ENCODE data around the gene SLC45A1. TPM values are rescaled to one million over a fixed set of nuclear protein-coding genes. Genes with fewer than 3 reads are reported as not detected.

The SLC45A1 gene
- total RNA-seq, 3 donors from 2014 or later (not counting 1 experiment from before 2014, with no cell fraction given), result 0.45 to 0.68 (median 0.52) TPM

- ATAC-seq, result no peak
- no peaks in the 10 kb centered on the region for H3K27me3 ChIP-seq (ENCODE audit: control insufficient read depth, insufficient read depth, low read length)
- WGBS (ENCODE audit: insufficient coverage), result no CpG with 5 or more reads among the region's 2 CpGs
- H3K36me3 ChIP-seq (ENCODE audit: control insufficient read depth, insufficient read depth, low read length), result no peaks in the 10 kb centered on the region
- no peaks in the 10 kb centered on the region for H3K9me3 Mint-ChIP-seq
- H3K27ac Mint-ChIP-seq, result no peak overlapping the region
- H3K4me3 Mint-ChIP-seq, result no peak overlapping the region
- H3K36me3 Mint-ChIP-seq, result no peaks in the 10 kb centered on the region
- H3K27me3 Mint-ChIP-seq (ENCODE audit: low read depth in 2 of 2), result peaks cover 26 to 34% of the 10 kb centered on the region in 2 donors
- no peak overlapping the region for H3K27ac ChIP-seq (ENCODE audit: low read length)
- peaks cover 0 to 8% of the 10 kb centered on the region in 2 donors for H3K4me1 Mint-ChIP-seq
- H3K4me3 ChIP-seq (ENCODE audit: low read length), result no peak overlapping the region
- no peaks in the 10 kb centered on the region for H3K4me1 ChIP-seq (ENCODE audit: control insufficient read depth, insufficient read depth, low read length)
- no peak for DNase-seq
- intact Hi-C loops (cut with micrococcal nuclease), result no loop called here
- H3K9me3 ChIP-seq (ENCODE audit: control insufficient read depth, insufficient read depth, low read length), result no peaks in the 10 kb centered on the region
- TF ChIP-seq CTCF (IDR thresholded peaks at IDR 0.05), result no peak
Measured at GRCh38 chr1:8285965-8286364, 31.9 kb upstream of the SLC45A1 start.

- Mint-ChIP-seq H3K4me3 (no peak overlapping the region), H3K9me3 (no peaks in the 10 kb centered on the region), H3K27ac (no peak overlapping the region), H3K4me1 (no peaks in the 10 kb centered on the region), H3K36me3 (no peaks in the 10 kb centered on the region), H3K27me3 (ENCODE audit: low read depth in 2 of 2) (peaks cover 0 to 6% of the 10 kb centered on the region in 2 donors)
- intact Hi-C loops (cut with micrococcal nuclease), result no loop called here
- H3K36me3 ChIP-seq (ENCODE audit: control insufficient read depth, insufficient read depth, low read length), result no peaks in the 10 kb centered on the region
- TF ChIP-seq CTCF (IDR thresholded peaks at IDR 0.05), result no peak
- no peaks in the 10 kb centered on the region for H3K9me3 ChIP-seq (ENCODE audit: control insufficient read depth, insufficient read depth, low read length)
- no peaks in the 10 kb centered on the region for H3K4me1 ChIP-seq (ENCODE audit: control insufficient read depth, insufficient read depth, low read length)
- H3K4me3 ChIP-seq (ENCODE audit: low read length), result no peak overlapping the region
- DNase-seq, result no peak
- no peak for ATAC-seq
- no peak overlapping the region for H3K27ac ChIP-seq (ENCODE audit: low read length)
- over 99% methylated on average over 5 of the region's 6 CpGs for WGBS (ENCODE audit: insufficient coverage)
- H3K27me3 ChIP-seq (ENCODE audit: control insufficient read depth, insufficient read depth, low read length), result no peaks in the 10 kb centered on the region
Measured at GRCh38 chr1:8293118-8293517, 24.8 kb upstream of the SLC45A1 start.

- no peaks in the 10 kb centered on the region for H3K36me3 Mint-ChIP-seq
- H3K4me3 ChIP-seq (ENCODE audit: low read length), result no peak overlapping the region
- peaks cover 0 to 9% of the 10 kb centered on the region in 2 donors for H3K27me3 Mint-ChIP-seq (ENCODE audit: low read depth in 2 of 2)
- DNase-seq, result no peak
- no peaks in the 10 kb centered on the region for H3K36me3 ChIP-seq (ENCODE audit: control insufficient read depth, insufficient read depth, low read length)
- ATAC-seq, result no peak
- no peak for TF ChIP-seq CTCF (IDR thresholded peaks at IDR 0.05)
- no peaks in the 10 kb centered on the region for H3K27me3 ChIP-seq (ENCODE audit: control insufficient read depth, insufficient read depth, low read length)
- H3K27ac ChIP-seq (ENCODE audit: low read length), result no peak overlapping the region
- no peaks in the 10 kb centered on the region for H3K4me1 Mint-ChIP-seq
- no peaks in the 10 kb centered on the region for H3K9me3 Mint-ChIP-seq
- H3K4me1 ChIP-seq (ENCODE audit: control insufficient read depth, insufficient read depth, low read length), result no peaks in the 10 kb centered on the region
- no peaks in the 10 kb centered on the region for H3K9me3 ChIP-seq (ENCODE audit: control insufficient read depth, insufficient read depth, low read length)
- H3K27ac Mint-ChIP-seq, result no peak overlapping the region
- no peak overlapping the region for H3K4me3 Mint-ChIP-seq
- WGBS (ENCODE audit: insufficient coverage), result 95% methylated on average over 4 of the region's 4 CpGs
- intact Hi-C loops (cut with micrococcal nuclease), result no loop called here
Measured at GRCh38 chr1:8293641-8294169, 24.2 kb upstream of the SLC45A1 start.

GRCh38 chr1:8294170-8294697 lies 23.7 kb upstream of the SLC45A1 start:
- no peak overlapping the region for H3K27ac ChIP-seq (ENCODE audit: low read length)
- no peaks in the 10 kb centered on the region for H3K27me3 ChIP-seq (ENCODE audit: control insufficient read depth, insufficient read depth, low read length)
- no peaks in the 10 kb centered on the region for H3K4me1 ChIP-seq (ENCODE audit: control insufficient read depth, insufficient read depth, low read length)
- no peaks in the 10 kb centered on the region for H3K36me3 ChIP-seq (ENCODE audit: control insufficient read depth, insufficient read depth, low read length)
- no peak for DNase-seq
- H3K9me3 Mint-ChIP-seq, result no peaks in the 10 kb centered on the region
- no peak for TF ChIP-seq CTCF (IDR thresholded peaks at IDR 0.05)
- H3K36me3 Mint-ChIP-seq, result no peaks in the 10 kb centered on the region
- H3K4me3 ChIP-seq (ENCODE audit: low read length), result no peak overlapping the region
- no peak for ATAC-seq
- WGBS (ENCODE audit: insufficient coverage), result 91% methylated on average over 19 of the region's 19 CpGs
- H3K4me3 Mint-ChIP-seq, result no peak overlapping the region
- H3K9me3 ChIP-seq (ENCODE audit: control insufficient read depth, insufficient read depth, low read length), result no peaks in the 10 kb centered on the region
- no peak overlapping the region for H3K27ac Mint-ChIP-seq
- peaks cover 0 to 9% of the 10 kb centered on the region in 2 donors for H3K27me3 Mint-ChIP-seq (ENCODE audit: low read depth in 2 of 2)
- intact Hi-C loops (cut with micrococcal nuclease), result no loop called here
- no peaks in the 10 kb centered on the region for H3K4me1 Mint-ChIP-seq
